IPS-18a (cell line): ENCODE results near the gene RPL22L1.
"Not testable (repeated sequence)": the region's sequence is repeated elsewhere in the genome, so short reads cannot be mapped to it uniquely, and the experiment has no call there.

ENCODE experiments used
- H3K27ac ChIP-seq: one replicate; pipeline ENCODE4 v1.5.1; 2013; ENCODE audit warnings: low read length
- H3K27me3 ChIP-seq: one replicate; pipeline ENCODE4 v1.6.1; 2013; ENCODE audit warnings: mild to moderate bottlenecking, low read length; ENCODE audit not compliant: control insufficient read depth, insufficient read depth
- H3K36me3 ChIP-seq: one replicate; pipeline ENCODE4 v1.6.1; 2013; ENCODE audit warnings: low read depth, low read length; ENCODE audit not compliant: control insufficient read depth
- H3K4me1 ChIP-seq: one replicate; pipeline ENCODE4 v1.6.1; 2013; ENCODE audit warnings: low read depth, low read length; ENCODE audit not compliant: control insufficient read depth
- H3K4me3 ChIP-seq: one replicate; pipeline ENCODE4 v1.5.1; 2013; ENCODE audit warnings: low read length
- H3K9ac ChIP-seq: one replicate; pipeline ENCODE4 v1.6.1; 2013; ENCODE audit warnings: mild to moderate bottlenecking, low read length, moderate library complexity
- H3K9me3 ChIP-seq: one replicate; pipeline ENCODE4 v1.6.1; 2013; ENCODE audit warnings: low read depth, low read length; ENCODE audit not compliant: control insufficient read depth

RPL22L1 gene

DNA sequence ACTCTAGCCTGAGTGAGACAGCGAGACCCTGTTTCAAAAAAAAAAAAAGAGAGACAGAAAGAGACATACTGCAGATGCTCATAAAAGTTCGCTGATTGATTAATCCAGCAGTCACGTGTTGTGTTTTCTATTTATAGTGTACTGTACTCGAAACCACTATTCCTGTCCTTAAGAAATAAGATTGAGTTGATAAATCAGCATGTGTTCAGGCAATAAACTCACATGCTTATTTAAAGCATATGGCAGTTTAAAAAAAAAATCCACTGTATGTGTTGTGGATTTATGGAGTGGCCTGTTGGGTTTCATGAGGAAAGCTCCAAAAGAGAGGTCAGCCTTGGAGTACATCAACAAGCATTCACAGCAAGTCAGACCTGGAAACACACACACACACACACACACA, 17.7 kb downstream of the RPL22L1 start:
- H3K4me3 ChIP-seq = no peak overlapping the region
- H3K27me3 ChIP-seq = no peaks in the 10 kb centered on the region
- H3K9ac ChIP-seq = no peak overlapping the region
- H3K27ac ChIP-seq = no peak overlapping the region
- no peaks in the 10 kb centered on the region for H3K36me3 ChIP-seq
- H3K9me3 ChIP-seq = no peaks in the 10 kb centered on the region
- H3K4me1 ChIP-seq = no peaks in the 10 kb centered on the region

- no peaks in the 10 kb centered on the region for H3K9me3 ChIP-seq
- H3K27ac ChIP-seq = no peak overlapping the region
These were observed 21.6 kb downstream of the RPL22L1 start for GRCh38 chr3:170848292-170848917.

GRCh38 chr3:170844377-170844776, 25.6 kb downstream of the RPL22L1 start:
- H3K9me3 ChIP-seq = no peaks in the 10 kb centered on the region
- peaks cover 2% of the 10 kb centered on the region for H3K4me1 ChIP-seq
- H3K4me3 ChIP-seq = no peak overlapping the region
- no peak overlapping the region for H3K9ac ChIP-seq
- no peaks in the 10 kb centered on the region for H3K27me3 ChIP-seq
- H3K36me3 ChIP-seq = no peaks in the 10 kb centered on the region
- no peak overlapping the region for H3K27ac ChIP-seq

More at GRCh38 chr3:170848292-170848917, 21.6 kb downstream of the RPL22L1 start:
- H3K27me3 ChIP-seq = no peaks in the 10 kb centered on the region
- H3K9ac ChIP-seq = no peak overlapping the region
- H3K4me3 ChIP-seq = no peak overlapping the region
- no peaks in the 10 kb centered on the region for H3K36me3 ChIP-seq
- no peaks in the 10 kb centered on the region for H3K4me1 ChIP-seq

- no peaks in the 10 kb centered on the region for H3K27me3 ChIP-seq
These were observed 29.6 kb downstream of the RPL22L1 start for GRCh38 chr3:170840291-170840859.

DNA sequence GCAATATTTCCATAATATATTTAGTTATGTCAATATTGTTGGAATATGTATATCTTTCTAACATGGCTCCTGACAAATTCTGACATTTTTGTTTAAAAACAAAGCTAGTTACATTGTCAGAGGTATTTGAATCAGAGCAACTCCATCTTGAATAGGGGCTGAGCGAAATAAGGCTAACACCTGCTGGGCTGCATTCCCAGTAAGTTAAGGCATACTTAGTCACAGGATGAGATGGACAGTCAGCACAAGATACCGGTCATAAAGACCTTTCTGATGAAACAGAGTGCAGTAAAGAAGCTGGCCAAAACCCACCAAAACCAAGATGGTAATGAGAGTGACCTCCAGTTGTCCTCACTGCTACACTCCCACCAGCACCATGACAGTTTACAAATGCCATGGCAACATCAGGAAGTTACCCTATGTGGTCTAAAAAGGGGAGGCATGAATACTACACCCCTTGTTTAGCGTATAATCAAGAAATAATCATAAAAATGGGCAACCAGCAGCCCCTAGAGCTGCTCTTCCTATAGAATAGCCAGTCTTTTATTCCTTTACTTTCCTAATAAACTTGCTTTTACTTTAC, 30.4 kb downstream of the RPL22L1 start:
- no peak overlapping the region for H3K27ac ChIP-seq
- no peak overlapping the region for H3K4me3 ChIP-seq
- peaks cover 12% of the 10 kb centered on the region for H3K4me1 ChIP-seq
- no peaks in the 10 kb centered on the region for H3K9me3 ChIP-seq
- no peaks in the 10 kb centered on the region for H3K36me3 ChIP-seq
- no peaks in the 10 kb centered on the region for H3K27me3 ChIP-seq
- H3K9ac ChIP-seq = no peak overlapping the region

More at GRCh38 chr3:170840291-170840859, 29.6 kb downstream of the RPL22L1 start:
- Histone ChIP-seq H3K36me3 (no peaks in the 10 kb centered on the region), H3K9me3 (no peaks in the 10 kb centered on the region), H3K4me3 (no peak overlapping the region), H3K27ac (no peak overlapping the region), H3K4me1 (peaks cover 12% of the 10 kb centered on the region), H3K9ac (no peak overlapping the region)

- Histone ChIP-seq H3K36me3 (no peaks in the 10 kb centered on the region), H3K27ac (no peak overlapping the region), H3K27me3 (no peaks in the 10 kb centered on the region), H3K9me3 (no peaks in the 10 kb centered on the region), H3K4me3 (no peak overlapping the region), H3K4me1 (peaks cover 23% of the 10 kb centered on the region), H3K9ac (no peak overlapping the region)
These were observed 33.5 kb downstream of the RPL22L1 start for GRCh38 chr3:170836491-170836890.

DNA sequence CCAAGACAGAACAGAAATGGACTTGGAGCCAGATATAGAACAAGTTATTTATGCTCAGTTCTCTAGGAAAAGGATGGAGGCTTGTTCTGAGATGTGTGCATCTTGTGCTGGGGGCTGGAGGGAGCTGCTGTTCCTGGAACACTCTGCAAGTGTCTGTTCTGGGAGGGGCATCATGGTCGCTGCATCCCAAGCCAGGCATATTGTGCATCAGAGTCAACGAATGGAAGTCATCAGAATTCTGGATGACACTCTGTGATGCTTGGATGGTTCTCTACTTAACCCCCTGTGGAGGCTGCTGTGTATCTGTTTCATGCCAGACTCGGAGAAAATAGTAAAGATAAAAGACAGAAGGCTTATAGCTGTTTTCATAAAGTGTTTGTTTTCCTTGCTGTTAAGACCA, 34.7 kb downstream of the RPL22L1 start:
- H3K9ac ChIP-seq = no peak overlapping the region
- H3K27ac ChIP-seq = no peak overlapping the region
- no peaks in the 10 kb centered on the region for H3K9me3 ChIP-seq
- H3K36me3 ChIP-seq = no peaks in the 10 kb centered on the region
- H3K4me3 ChIP-seq = no peak overlapping the region
- peaks cover 25% of the 10 kb centered on the region for H3K4me1 ChIP-seq
- no peaks in the 10 kb centered on the region for H3K27me3 ChIP-seq

DNA sequence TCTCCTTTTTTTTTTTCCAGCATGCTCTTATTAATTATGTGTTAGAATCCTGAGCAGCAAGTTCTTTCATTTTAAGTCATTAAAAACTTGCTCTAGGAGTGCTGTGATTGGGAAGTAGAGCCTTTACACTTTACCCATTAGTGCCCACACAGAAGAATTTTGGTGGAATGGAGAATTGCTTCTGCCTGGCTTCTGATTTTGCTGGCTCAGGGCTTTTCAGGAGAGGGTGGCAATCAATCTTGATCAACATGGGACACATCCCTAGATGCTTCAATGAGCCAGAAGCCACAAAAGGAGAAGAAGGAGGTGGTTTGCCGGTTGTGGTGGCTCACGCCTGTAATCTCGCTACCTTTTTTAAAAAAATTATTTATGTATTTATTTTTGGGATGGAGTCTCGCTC, 39.4 kb downstream of the RPL22L1 start:
- no peak overlapping the region for H3K9ac ChIP-seq
- no peaks in the 10 kb centered on the region for H3K27me3 ChIP-seq
- H3K36me3 ChIP-seq = no peaks in the 10 kb centered on the region
- H3K27ac ChIP-seq = no peak overlapping the region
- peaks cover 37% of the 10 kb centered on the region for H3K4me1 ChIP-seq
- H3K4me3 ChIP-seq = no peak overlapping the region
- H3K9me3 ChIP-seq = no peaks in the 10 kb centered on the region

GRCh38 chr3:170829546-170830272, 40.3 kb downstream of the RPL22L1 start:
- Histone ChIP-seq H3K9me3 (no peaks in the 10 kb centered on the region), H3K4me3 (no peak overlapping the region), H3K9ac (no peak overlapping the region), H3K27me3 (no peaks in the 10 kb centered on the region), H3K36me3 (no peaks in the 10 kb centered on the region), H3K27ac (no peak overlapping the region), H3K4me1 (peaks cover 38% of the 10 kb centered on the region)

DNA sequence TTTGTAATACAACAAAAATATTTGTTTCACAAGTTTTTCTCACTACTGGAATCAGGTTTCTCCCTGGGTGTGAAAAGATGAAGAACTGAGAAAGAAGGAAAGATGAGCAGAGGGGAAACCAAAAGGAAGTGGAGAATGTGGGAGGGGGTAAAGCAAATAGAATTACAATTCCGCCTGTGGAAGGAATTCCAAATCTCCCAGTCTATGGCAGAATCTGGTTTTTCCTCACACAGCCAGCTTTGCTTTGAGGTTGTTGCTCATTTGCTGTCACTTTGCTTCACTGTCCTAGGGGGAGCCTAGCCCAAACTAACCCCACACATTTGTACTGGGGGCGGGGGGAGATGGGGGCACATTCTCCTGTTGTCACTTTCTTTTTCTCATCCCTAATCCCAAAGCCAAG, 43.9 kb downstream of the RPL22L1 start:
- H3K4me3 ChIP-seq = no peak overlapping the region
- H3K9ac ChIP-seq = no peak overlapping the region
- H3K4me1 ChIP-seq = peaks cover 24% of the 10 kb centered on the region
- H3K9me3 ChIP-seq = no peaks in the 10 kb centered on the region
- no peak overlapping the region for H3K27ac ChIP-seq
- no peaks in the 10 kb centered on the region for H3K36me3 ChIP-seq
- no peaks in the 10 kb centered on the region for H3K27me3 ChIP-seq

DNA sequence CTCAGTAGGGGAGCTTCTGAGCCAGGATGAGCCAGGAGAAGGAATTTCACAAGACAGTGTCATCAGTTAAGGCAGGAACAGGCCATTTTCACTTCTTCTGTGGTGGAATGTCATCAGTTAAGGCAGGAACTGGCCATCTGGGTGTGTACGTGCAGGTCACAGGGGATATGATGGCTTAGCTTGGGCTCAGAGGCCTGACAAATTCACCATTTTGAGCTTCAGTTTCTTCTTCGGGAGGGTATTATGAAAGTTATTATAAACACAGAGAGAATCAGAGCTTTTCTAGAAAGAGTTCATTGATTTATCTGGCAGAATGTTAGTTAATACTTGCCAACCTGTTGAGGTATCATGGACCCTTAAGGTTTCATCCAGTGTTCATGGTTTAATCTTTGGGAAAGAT, 46.4 kb downstream of the RPL22L1 start:
- not testable (repeated sequence) for H3K36me3 ChIP-seq, H3K9ac ChIP-seq, H3K9me3 ChIP-seq, H3K27ac ChIP-seq, H3K4me3 ChIP-seq, H3K27me3 ChIP-seq
- H3K4me1 ChIP-seq = peaks cover 14% of the 10 kb centered on the region
